Measurements from ENCODE around the gene CD7. TPM values are rescaled to one million over a fixed set of nuclear protein-coding genes. Genes with fewer than 3 reads are reported as not detected.

Gene CD7
- total and polyA plus RNA-seq, 7 donors, result 0.60 to 38.3 (median 4.3) TPM; not detected in 2

- peaks cover 0 to 75% (median 70%) of the 10 kb centered on the region in 4 donors for H3K4me1 ChIP-seq
- peak; percentile 16 to 89 (median 63) for TF ChIP-seq POLR2AphosphoS5 (IDR thresholded peaks at IDR 0.05)
- no peak for TF ChIP-seq CTCF (IDR thresholded peaks at IDR 0.05)
- TF ChIP-seq EP300 (IDR thresholded peaks at IDR 0.05), result peak in 2 of 4 donors; percentile 0 to 82
- TF ChIP-seq POLR2A (IDR thresholded peaks at IDR 0.05), result no peak
- DNase-seq, result peak; percentile 98
- H3K27me3 ChIP-seq, result no peaks in the 10 kb centered on the region
- intact Hi-C loops (cut with DNase I), result loop anchor here (2.0 kb wide), 1 partner anchor 21 kb away; no protein-coding TSS in a partner anchor
- peak overlapping the region; percentile 89 to 100 (median 98) for H3K27ac ChIP-seq
- 7 to 45% methylated on average over 21 of the region's 21 CpGs for WGBS, 2 donors
- peak overlapping the region in 3 of 4 donors; percentile 26 to 35 (median 27) for H3K4me3 ChIP-seq
- H3K36me3 ChIP-seq, result peaks cover 22 to 56% (median 29%) of the 10 kb centered on the region in 4 donors
- H3K9me3 ChIP-seq, result no peaks in the 10 kb centered on the region
These were observed 49.6 kb downstream of the CD7 start for GRCh38 chr17:82267575-82268379.

GRCh38 chr17:82266142-82266541, 51.3 kb downstream of the CD7 start:
- DNase-seq, result no peak
- no peak for TF ChIP-seq CTCF (IDR thresholded peaks at IDR 0.05)
- TF ChIP-seq EP300 (IDR thresholded peaks at IDR 0.05), result no peak
- no peak for TF ChIP-seq POLR2A (IDR thresholded peaks at IDR 0.05)
- TF ChIP-seq POLR2AphosphoS5 (IDR thresholded peaks at IDR 0.05), result no peak
- 89 to 94% methylated on average over 10 of the region's 10 CpGs for WGBS, 2 donors
- peak overlapping the region; percentile 89 to 100 (median 98) for H3K27ac ChIP-seq
- no peaks in the 10 kb centered on the region for H3K9me3 ChIP-seq
- H3K4me3 ChIP-seq, result no peak overlapping the region
- intact Hi-C loops (cut with DNase I), result loop anchor here (2.0 kb wide), 1 partner anchor 19 kb away; no protein-coding TSS in a partner anchor
- peaks cover 32 to 63% (median 38%) of the 10 kb centered on the region in 4 donors for H3K36me3 ChIP-seq
- peaks cover 0 to 62% (median 56%) of the 10 kb centered on the region in 4 donors for H3K4me1 ChIP-seq
- no peaks in the 10 kb centered on the region for H3K27me3 ChIP-seq

Other genes with a start within 250 kb of the CD7 start
- 10 to 100 TPM; 12.7 to 44.2 (median 19.0) TPM for gene FASN, start 219.4 kb downstream of the CD7 start, total RNA-seq
- 100 to 1,000 TPM in 1 of 3 donors, 10 to 100 TPM in 2; 14.4 to 152 (median 15.3) TPM for gene FASN, start 219.4 kb downstream of the CD7 start, polyA plus RNA-seq
- gene CCDC57, start 104.8 kb downstream of the CD7 start, total RNA-seq, result 10 to 100 TPM; 13.3 to 34.1 (median 20.8) TPM
- gene CCDC57, start 104.8 kb downstream of the CD7 start, polyA plus RNA-seq, result 10 to 100 TPM; 17.4 to 47.8 (median 25.4) TPM
- 10 to 100 TPM in 3 of 4 donors, 1 to 10 TPM in 1; 9.6 to 19.7 (median 11.6) TPM for gene SLC16A3, start 88.6 kb downstream of the CD7 start, total RNA-seq
- 100 to 1,000 TPM in 1 of 3 donors, 10 to 100 TPM in 2; 10.8 to 140 (median 37.9) TPM for gene SLC16A3, start 88.6 kb downstream of the CD7 start, polyA plus RNA-seq
- gene CSNK1D, start 43.9 kb downstream of the CD7 start, total RNA-seq, result 10 to 100 TPM; 45.1 to 61.2 (median 48.9) TPM
- 100 to 1,000 TPM in 1 of 3 donors, 10 to 100 TPM in 2; 55.9 to 142 (median 86.2) TPM for gene CSNK1D, start 43.9 kb downstream of the CD7 start, polyA plus RNA-seq
- gene SECTM1, start 16.2 kb upstream of the CD7 start, total RNA-seq, result 10 to 100 TPM in 2 of 4 donors, 1 to 10 TPM in 2; 8.4 to 56.9 (median 10.5) TPM
- gene SECTM1, start 16.2 kb upstream of the CD7 start, polyA plus RNA-seq, result 100 to 1,000 TPM in 1 of 3 donors, 10 to 100 TPM in 2; 64.3 to 105 (median 80.8) TPM
- gene TEX19, start 41.6 kb upstream of the CD7 start, total RNA-seq, result not detected
- under 1 TPM in 1 of 3 donors, not detected in 2; 0.04 TPM for gene TEX19, start 41.6 kb upstream of the CD7 start, polyA plus RNA-seq
- not detected for gene UTS2R, start 54.2 kb upstream of the CD7 start, total RNA-seq
- not detected for gene UTS2R, start 54.2 kb upstream of the CD7 start, polyA plus RNA-seq
- 10 to 100 TPM; 15.8 to 42.9 (median 24.0) TPM for gene HEXD, start 100.7 kb upstream of the CD7 start, total RNA-seq
- gene HEXD, start 100.7 kb upstream of the CD7 start, polyA plus RNA-seq, result 10 to 100 TPM in 2 of 3 donors, 1 to 10 TPM in 1; 9.5 to 46.2 (median 16.2) TPM
- 10 to 100 TPM; 14.1 to 28.2 (median 22.1) TPM for gene OGFOD3, start 101.0 kb upstream of the CD7 start, total RNA-seq
- 10 to 100 TPM in 1 of 3 donors, 1 to 10 TPM in 2; 6.0 to 23.4 (median 6.9) TPM for gene OGFOD3, start 101.0 kb upstream of the CD7 start, polyA plus RNA-seq
- 10 to 100 TPM; 22.8 to 76.6 (median 46.7) TPM for gene CYBC1, start 133.1 kb upstream of the CD7 start, total RNA-seq
- 100 to 1,000 TPM in 1 of 3 donors, 10 to 100 TPM in 2; 25.8 to 116 (median 32.1) TPM for gene CYBC1, start 133.1 kb upstream of the CD7 start, polyA plus RNA-seq
- 10 to 100 TPM; 34.6 to 50.4 (median 43.8) TPM for gene NARF, start 141.1 kb upstream of the CD7 start, total RNA-seq
- gene NARF, start 141.1 kb upstream of the CD7 start, polyA plus RNA-seq, result 10 to 100 TPM; 29.4 to 65.8 (median 38.6) TPM
- 10 to 100 TPM; 29.3 to 56.8 (median 40.5) TPM for gene FOXK2, start 202.1 kb upstream of the CD7 start, total RNA-seq
- gene FOXK2, start 202.1 kb upstream of the CD7 start, polyA plus RNA-seq, result 10 to 100 TPM; 10.2 to 26.2 (median 11.6) TPM